HepG2 (cell line): Measurements from ENCODE around the gene MAN2A2. TPM values are rescaled to one million over a fixed set of nuclear protein-coding genes. Genes with fewer than 3 reads are reported as not detected.

Experiments used
- MXD4 ChIP-seq: IDR thresholded peaks from 2 replicates; pipeline ENCODE4 v1.6.1; 2016; ENCODE audit warnings: mild to moderate bottlenecking, missing biosample characterization, missing genetic modification reagents
- NAIF1 ChIP-seq: sonication (generic); formaldehyde crosslinking; IDR thresholded peaks from 2 replicates; pipeline ENCODE4 v1.5.0; 2020; ENCODE audit warnings: mild to moderate bottlenecking, missing genetic modification reagents, borderline replicate concordance
- POGZ ChIP-seq: sonication (generic); formaldehyde crosslinking; IDR thresholded peaks from 2 replicates; pipeline ENCODE4 v1.4.0; 2020; ENCODE audit warnings: mild to moderate bottlenecking, missing genetic modification reagents
- TEAD3 ChIP-seq: optimal IDR thresholded peaks from 2 replicates; pipeline ENCODE3; 2016; ENCODE audit warnings: borderline replicate concordance
- ZKSCAN8 ChIP-seq: IDR thresholded peaks from 2 replicates; pipeline ENCODE4 v1.6.1; 2016; ENCODE audit warnings: borderline replicate concordance, missing genetic modification reagents, missing compliant biosample characterization
- ZNF614 ChIP-seq: IDR thresholded peaks from 2 replicates; pipeline ENCODE4 v1.6.1; 2018; ENCODE audit warnings: missing biosample characterization, missing genetic modification reagents, inconsistent platforms, borderline replicate concordance
- ZNF629 ChIP-seq: sonication (generic); formaldehyde crosslinking; conservative IDR thresholded peaks from 2 replicates; pipeline ENCODE4 v1.5.0; 2020; ENCODE audit warnings: missing genetic modification reagents
- ZNF747 ChIP-seq: sonication (generic); formaldehyde crosslinking; IDR thresholded peaks from 2 replicates; pipeline ENCODE4 v1.8.1; 2023; ENCODE audit warnings: missing genetic modification reagents, mild to moderate bottlenecking, borderline replicate concordance
- polyA plus RNA-seq, 8 experiments: library from polyadenylated mRNA; depleted of rRNA in 3 of 8; stranded (reverse) in 7 of 8; unstranded in 1 of 8; fragments of >200 nt; fragmentation: Illumina TruSeq in 4 of 8; extraction: Trizol in 4 of 8; gene quantifications; 2 replicates each; pipeline versions ENCODE4 v1.2.1 to v1.2.3, GENCODE V29; 2011 to 2016; ENCODE audit warnings: low read depth in 4 of 8, missing spikeins in 1 of 8, mixed read lengths in 1 of 8; ENCODE audit not compliant: insufficient read depth in 1 of 8
- total RNA-seq, 5 experiments: library from RNA; depleted of rRNA; stranded (reverse); fragments of >200 nt; fragmentation: Illumina TruSeq; extraction: Trizol; gene quantifications; 2 replicates each; pipeline ENCODE4 v1.2.3, GENCODE V29; 2016; ENCODE audit warnings: low read depth in 1 of 5
- TF ChIP-seq, protein P1 (sequence below): sonication (generic); formaldehyde crosslinking; IDR thresholded peaks from 2 replicates; pipeline ENCODE4 v1.4.0; 2020; ENCODE audit warnings: mild to moderate bottlenecking, missing genetic modification reagents
- TF ChIP-seq, protein P2 (sequence below): IDR thresholded peaks from 2 replicates; pipeline ENCODE4 v1.6.1; 2012; ENCODE audit warnings: low read length, improper control_type of control experiment
- TF ChIP-seq, protein P3 (sequence below): sonication (generic); formaldehyde crosslinking; IDR thresholded peaks from 2 replicates; pipeline ENCODE4 v1.5.0; 2020; ENCODE audit warnings: mild to moderate bottlenecking, missing genetic modification reagents
- TF ChIP-seq, protein P4 (sequence below): sonication (generic); formaldehyde crosslinking; IDR thresholded peaks from 2 replicates; pipeline ENCODE4 v1.8.0; 2023; ENCODE audit warnings: mild to moderate bottlenecking, missing genetic modification reagents
- TF ChIP-seq, protein P5 (sequence below): sonication (generic); formaldehyde crosslinking; IDR thresholded peaks from 2 replicates; pipeline ENCODE4 v1.4.0; 2020; ENCODE audit warnings: missing genetic modification reagents, mild to moderate bottlenecking, borderline replicate concordance
- TF ChIP-seq, protein P6 (sequence below): sonication (generic); formaldehyde crosslinking; IDR thresholded peaks from 2 replicates; pipeline ENCODE4 v1.4.0; 2020; ENCODE audit warnings: missing genetic modification reagents, borderline replicate concordance

The MAN2A2 gene
- total and polyA plus RNA-seq, 2 of the 13 experiments (the other 11 are each of a cell fraction or from before 2014, with no cell fraction given), result 17.5 to 51.5 TPM

DNA sequence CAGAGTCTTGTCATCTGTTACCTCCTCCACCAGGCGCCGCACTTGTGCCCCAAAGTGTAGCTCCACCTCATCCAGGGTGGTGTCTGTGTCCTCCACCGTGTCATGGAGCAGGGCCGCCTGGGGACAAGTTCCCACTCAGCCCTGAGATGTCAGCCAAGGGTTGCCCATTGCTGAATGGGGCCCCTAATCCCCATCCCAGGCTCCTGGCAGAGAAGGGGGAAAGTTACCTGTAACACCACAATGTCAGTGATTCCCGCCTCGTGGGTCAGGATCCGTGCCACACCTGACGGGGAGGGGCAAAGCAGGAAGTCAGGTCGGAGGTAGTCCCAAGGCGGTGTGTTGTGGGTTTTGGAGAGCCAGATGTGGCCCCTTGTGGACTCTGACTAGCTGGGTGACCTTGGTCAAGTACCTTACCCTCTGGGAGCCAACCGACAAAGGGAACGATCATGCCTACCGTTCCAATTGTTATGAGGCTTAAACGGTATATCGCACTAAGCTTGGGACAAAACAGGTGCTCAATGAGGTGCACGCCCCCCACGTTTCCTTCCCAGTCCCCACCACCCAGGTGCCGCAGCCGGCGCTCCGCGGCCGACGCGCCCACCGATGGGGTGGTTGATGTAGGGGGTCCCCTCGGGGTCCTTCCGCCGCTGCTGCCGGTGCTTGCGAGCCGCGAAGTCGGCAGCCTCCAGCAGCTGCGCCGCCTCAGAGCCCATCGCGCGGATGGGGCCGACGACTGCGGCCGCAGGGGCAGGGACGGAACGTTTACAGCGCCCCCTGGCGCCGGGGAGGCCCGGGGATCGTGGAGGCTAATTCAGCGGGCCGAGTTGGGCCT is 28.9 kb downstream of the MAN2A2 start, which contains the start of gene HDDC3 (continued):
- TF ChIP-seq NAIF1 (CRISPR knock-in tag) (no peak), ZKSCAN8 (CRISPR knock-in tag) (no peak), MXD4 (CRISPR knock-in tag) (peak; percentile 74), TEAD3 (CRISPR knock-in tag) (peak; percentile 83), POGZ (CRISPR knock-in tag) (peak; percentile 93), ZNF629 (peak; percentile 71), ZNF614 (CRISPR knock-in tag) (peak; percentile 57; the same call in 1 of the 2 replicates), ZNF747 (CRISPR knock-in tag) (peak; percentile 80; the same call in 1 of the 2 replicates)
- TF ChIP-seq, protein P1, sequence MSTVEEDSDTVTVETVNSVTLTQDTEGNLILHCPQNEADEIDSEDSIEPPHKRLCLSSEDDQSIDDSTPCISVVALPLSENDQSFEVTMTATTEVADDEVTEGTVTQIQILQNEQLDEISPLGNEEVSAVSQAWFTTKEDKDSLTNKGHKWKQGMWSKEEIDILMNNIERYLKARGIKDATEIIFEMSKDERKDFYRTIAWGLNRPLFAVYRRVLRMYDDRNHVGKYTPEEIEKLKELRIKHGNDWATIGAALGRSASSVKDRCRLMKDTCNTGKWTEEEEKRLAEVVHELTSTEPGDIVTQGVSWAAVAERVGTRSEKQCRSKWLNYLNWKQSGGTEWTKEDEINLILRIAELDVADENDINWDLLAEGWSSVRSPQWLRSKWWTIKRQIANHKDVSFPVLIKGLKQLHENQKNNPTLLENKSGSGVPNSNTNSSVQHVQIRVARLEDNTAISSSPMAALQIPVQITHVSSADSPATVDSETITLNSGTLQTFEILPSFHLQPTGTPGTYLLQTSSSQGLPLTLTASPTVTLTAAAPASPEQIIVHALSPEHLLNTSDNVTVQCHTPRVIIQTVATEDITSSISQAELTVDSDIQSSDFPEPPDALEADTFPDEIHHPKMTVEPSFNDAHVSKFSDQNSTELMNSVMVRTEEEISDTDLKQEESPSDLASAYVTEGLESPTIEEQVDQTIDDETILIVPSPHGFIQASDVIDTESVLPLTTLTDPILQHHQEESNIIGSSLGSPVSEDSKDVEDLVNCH (CRISPR knock-in tag), result no peak
- TF ChIP-seq, protein P2, sequence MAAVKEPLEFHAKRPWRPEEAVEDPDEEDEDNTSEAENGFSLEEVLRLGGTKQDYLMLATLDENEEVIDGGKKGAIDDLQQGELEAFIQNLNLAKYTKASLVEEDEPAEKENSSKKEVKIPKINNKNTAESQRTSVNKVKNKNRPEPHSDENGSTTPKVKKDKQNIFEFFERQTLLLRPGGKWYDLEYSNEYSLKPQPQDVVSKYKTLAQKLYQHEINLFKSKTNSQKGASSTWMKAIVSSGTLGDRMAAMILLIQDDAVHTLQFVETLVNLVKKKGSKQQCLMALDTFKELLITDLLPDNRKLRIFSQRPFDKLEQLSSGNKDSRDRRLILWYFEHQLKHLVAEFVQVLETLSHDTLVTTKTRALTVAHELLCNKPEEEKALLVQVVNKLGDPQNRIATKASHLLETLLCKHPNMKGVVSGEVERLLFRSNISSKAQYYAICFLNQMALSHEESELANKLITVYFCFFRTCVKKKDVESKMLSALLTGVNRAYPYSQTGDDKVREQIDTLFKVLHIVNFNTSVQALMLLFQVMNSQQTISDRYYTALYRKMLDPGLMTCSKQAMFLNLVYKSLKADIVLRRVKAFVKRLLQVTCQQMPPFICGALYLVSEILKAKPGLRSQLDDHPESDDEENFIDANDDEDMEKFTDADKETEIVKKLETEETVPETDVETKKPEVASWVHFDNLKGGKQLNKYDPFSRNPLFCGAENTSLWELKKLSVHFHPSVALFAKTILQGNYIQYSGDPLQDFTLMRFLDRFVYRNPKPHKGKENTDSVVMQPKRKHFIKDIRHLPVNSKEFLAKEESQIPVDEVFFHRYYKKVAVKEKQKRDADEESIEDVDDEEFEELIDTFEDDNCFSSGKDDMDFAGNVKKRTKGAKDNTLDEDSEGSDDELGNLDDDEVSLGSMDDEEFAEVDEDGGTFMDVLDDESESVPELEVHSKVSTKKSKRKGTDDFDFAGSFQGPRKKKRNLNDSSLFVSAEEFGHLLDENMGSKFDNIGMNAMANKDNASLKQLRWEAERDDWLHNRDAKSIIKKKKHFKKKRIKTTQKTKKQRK, result no peak
- TF ChIP-seq, protein P3, sequence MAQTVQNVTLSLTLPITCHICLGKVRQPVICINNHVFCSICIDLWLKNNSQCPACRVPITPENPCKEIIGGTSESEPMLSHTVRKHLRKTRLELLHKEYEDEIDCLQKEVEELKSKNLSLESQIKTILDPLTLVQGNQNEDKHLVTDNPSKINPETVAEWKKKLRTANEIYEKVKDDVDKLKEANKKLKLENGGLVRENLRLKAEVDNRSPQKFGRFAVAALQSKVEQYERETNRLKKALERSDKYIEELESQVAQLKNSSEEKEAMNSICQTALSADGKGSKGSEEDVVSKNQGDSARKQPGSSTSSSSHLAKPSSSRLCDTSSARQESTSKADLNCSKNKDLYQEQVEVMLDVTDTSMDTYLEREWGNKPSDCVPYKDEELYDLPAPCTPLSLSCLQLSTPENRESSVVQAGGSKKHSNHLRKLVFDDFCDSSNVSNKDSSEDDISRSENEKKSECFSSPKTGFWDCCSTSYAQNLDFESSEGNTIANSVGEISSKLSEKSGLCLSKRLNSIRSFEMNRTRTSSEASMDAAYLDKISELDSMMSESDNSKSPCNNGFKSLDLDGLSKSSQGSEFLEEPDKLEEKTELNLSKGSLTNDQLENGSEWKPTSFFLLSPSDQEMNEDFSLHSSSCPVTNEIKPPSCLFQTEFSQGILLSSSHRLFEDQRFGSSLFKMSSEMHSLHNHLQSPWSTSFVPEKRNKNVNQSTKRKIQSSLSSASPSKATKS (CRISPR knock-in tag), result no peak
- TF ChIP-seq, protein P4, sequence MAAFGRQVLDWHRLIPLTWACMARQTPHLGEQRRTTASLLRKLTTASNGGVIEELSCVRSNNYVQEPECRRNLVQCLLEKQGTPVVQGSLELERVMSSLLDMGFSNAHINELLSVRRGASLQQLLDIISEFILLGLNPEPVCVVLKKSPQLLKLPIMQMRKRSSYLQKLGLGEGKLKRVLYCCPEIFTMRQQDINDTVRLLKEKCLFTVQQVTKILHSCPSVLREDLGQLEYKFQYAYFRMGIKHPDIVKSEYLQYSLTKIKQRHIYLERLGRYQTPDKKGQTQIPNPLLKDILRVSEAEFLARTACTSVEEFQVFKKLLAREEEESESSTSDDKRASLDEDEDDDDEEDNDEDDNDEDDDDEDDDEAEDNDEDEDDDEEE (CRISPR knock-in tag), result no peak
- TF ChIP-seq, protein P5, sequence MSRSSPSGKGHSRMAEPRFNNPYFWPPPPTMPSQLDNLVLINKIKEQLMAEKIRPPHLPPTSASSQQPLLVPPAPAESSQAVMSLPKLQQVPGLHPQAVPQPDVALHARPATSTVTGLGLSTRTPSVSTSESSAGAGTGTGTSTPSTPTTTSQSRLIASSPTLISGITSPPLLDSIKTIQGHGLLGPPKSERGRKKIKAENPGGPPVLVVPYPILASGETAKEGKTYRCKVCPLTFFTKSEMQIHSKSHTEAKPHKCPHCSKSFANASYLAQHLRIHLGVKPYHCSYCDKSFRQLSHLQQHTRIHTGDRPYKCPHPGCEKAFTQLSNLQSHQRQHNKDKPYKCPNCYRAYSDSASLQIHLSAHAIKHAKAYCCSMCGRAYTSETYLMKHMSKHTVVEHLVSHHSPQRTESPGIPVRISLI (CRISPR knock-in tag), result no peak
- TF ChIP-seq, protein P6, sequence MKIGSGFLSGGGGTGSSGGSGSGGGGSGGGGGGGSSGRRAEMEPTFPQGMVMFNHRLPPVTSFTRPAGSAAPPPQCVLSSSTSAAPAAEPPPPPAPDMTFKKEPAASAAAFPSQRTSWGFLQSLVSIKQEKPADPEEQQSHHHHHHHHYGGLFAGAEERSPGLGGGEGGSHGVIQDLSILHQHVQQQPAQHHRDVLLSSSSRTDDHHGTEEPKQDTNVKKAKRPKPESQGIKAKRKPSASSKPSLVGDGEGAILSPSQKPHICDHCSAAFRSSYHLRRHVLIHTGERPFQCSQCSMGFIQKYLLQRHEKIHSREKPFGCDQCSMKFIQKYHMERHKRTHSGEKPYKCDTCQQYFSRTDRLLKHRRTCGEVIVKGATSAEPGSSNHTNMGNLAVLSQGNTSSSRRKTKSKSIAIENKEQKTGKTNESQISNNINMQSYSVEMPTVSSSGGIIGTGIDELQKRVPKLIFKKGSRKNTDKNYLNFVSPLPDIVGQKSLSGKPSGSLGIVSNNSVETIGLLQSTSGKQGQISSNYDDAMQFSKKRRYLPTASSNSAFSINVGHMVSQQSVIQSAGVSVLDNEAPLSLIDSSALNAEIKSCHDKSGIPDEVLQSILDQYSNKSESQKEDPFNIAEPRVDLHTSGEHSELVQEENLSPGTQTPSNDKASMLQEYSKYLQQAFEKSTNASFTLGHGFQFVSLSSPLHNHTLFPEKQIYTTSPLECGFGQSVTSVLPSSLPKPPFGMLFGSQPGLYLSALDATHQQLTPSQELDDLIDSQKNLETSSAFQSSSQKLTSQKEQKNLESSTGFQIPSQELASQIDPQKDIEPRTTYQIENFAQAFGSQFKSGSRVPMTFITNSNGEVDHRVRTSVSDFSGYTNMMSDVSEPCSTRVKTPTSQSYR (CRISPR knock-in tag), result no peak
